Fibroblast of skin of left biceps (primary cell): ENCODE data around the gene HOXA6.

Source experiments
- DNase-seq, 2 experiments: peaks; one replicate each; pipeline ENCODE4 v3.0.0-alpha.2; 2013; ENCODE audit warnings: low read depth in 2 of 2

The HOXA6 gene

GRCh38 chr7:27139334-27140125, 8.0 kb downstream of the HOXA6 start:
- no peak for DNase-seq

- DNase-seq, result no peak
Observed at GRCh38 chr7:27138985-27139333, 8.6 kb downstream of the HOXA6 start.

DNA sequence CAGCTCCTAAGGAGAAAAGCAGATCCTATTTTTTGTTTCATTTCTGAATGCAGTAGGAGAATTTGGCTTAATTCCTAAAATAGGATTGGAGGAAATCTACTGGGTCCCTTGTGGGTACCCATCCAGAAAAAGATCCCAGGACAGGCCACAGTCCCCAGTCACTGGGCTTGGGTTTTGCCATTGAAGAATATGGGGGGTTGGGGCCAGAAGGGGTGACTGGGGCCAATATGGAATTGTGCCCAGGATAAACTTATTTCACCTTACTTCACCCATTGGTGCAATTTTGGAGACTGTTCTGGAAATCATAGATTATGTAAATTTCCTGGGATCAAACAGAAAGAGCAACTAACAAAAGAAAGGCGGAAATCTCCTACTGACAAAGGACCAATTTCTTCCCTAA, 9.1 kb downstream of the HOXA6 start:
- no peak for DNase-seq

GRCh38 chr7:27137640-27138315, 9.8 kb downstream of the HOXA6 start:
- no peak for DNase-seq

DNA sequence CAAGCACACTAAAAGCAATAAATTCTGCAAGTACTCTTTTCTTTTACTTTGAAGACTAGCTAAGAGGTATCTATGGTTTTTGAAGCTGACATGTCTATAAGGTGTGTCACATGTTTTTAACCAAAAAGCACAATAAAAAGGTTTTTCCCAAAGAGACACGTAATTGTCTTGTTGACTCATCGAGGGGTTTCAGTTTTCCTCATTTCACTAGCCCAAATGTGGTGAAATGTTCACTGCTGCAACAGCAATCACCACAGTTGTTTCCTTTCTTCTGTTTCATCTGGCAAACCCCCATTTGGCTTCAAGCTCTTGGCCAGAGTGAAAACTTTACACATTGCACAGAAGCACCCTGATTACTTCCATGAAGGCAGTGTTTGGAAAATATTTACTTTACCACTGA, 13.2 kb downstream of the HOXA6 start:
- peak in 1 of 2 experiments; percentile 68 for DNase-seq

GRCh38 chr7:27133409-27134231, 14.0 kb downstream of the HOXA6 start:
- no peak for DNase-seq

- DNase-seq, result no peak
Observed at GRCh38 chr7:27132978-27133377, 14.6 kb downstream of the HOXA6 start.

DNA sequence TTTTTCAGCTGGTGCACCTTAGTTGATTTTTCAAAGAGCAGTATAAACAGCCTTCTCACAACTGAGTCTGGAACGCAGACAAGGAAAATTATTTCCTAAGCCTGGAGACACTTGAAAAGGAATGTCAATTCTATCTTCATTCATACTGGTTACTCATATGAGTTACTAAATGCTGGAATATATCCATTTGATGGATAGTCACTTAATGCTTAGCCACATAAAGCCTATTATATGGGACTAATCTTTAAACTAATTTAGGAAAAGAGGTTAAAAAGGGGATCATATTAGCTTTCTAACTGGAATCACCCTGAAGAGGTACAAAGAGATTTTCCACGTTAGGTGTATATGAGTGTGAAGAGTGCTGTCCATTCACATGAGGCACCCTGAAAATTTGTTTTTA, 15.4 kb downstream of the HOXA6 start:
- DNase-seq, result no peak

- DNase-seq, result no peak
Observed at GRCh38 chr7:27131390-27131819, 16.2 kb downstream of the HOXA6 start.

DNA sequence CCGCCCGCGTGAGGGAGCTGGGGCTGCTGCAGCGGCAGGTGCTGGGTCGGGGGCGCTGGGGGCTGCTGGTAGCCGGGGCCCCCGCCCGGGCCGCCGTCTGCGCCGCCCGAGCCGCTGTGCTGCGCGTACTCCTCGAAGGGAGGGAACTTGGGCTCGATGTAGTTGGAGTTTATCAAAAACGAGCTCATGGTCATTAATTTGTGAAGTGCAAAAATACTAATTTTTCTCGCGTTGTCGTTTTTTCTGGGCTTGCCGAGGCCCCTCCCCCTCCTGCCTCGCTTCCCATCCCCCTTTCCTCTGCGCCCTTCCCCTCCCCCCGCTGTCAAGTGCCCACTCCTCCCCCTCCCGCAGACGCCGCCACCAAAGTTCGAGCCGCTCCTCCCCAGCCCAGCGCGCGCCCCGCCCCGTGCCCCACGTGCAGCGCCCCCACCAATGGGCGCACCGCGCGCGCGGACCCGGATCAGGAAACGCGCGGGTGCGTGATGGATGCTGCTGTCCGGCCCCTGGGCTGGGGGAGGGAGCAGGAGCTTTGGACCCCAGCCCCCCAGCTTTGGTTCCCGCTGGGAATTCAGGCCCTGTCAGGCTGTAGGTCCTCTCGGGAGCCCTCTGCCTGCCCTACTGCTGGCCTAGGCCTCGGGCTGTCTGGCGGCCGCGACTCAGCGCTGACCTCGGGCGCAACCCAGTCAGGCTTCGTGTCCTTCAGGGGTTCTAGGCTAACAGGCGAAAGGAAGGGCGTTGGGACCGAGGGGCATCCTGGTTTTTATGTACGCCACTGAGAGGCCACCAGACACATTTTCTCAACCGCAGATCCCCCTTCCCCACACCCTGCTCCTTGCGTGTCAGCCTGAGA, 16.8 kb downstream of the HOXA6 start, which contains the start of gene HOXA4:
Gene HOXA4 (minus strand): TSS at position 218 of the 850 bp plus-strand sequence. CDS start 24 bp downstream, at position 194.
- peak; percentile 68 to 72 for DNase-seq

GRCh38 chr7:27129729-27130539, 17.6 kb downstream of the HOXA6 start:
- no peak for DNase-seq

DNA sequence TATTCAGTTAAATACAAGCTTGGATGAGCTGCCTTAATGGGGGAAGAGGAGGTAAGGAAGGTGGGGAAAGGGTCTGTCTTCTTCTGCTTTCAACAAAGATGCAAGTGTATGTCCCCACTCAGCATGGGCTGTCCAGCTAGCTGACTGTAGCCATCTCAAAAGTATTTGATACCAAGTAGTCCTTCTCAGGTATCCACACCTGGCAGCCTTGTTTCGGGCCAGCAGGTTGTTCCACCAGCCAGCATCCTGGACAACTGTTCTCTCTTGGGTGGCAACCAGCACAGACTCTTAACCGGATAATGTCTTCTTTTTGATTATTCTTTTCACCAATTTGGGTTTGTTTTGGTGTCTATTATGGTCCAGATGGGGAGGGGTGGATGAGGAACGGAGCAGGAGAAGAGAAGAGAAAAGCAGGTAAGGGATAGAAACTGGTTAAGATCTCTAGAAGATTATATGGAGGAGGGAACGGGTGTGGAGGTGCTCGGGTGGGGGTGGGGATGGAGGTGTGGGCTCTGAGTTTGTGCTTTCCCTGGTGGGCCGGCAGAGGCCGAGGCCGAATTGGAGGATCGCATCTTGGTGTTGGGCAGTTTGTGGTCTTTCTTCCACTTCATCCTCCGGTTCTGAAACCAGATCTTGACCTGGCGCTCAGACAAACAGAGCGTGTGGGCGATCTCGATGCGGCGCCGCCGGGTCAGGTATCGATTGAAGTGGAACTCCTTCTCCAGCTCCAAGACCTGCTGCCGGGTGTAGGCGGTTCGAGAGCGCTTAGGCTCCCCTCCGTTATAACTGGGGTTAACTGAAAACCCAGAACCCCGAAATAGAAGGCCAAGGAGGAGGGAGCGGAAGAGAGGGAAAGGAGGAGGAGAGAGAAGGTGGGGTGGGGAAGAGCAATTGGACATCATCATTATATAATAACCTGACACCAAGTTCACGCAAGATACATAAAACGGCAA, 18.5 kb downstream of the HOXA6 start:
- DNase-seq, result no peak

DNA sequence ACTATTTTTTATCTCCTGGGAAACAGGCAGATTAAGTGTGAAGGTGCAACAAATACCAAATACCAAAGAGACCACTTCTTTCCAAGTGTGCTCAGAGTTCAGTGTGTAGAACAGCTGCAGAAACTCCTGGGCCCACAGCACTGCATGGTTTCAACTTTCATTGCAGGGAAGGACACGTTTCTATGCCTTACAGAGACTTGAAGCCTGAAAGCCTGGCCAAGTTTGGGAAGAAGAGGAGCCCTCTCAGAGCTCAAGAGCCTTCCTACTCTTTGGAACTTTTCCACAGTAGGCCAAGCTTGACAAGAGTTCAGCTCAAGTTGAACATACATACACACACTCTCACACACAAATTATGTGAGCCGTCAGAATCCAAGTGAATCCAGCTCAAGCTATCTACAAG, 19.5 kb downstream of the HOXA6 start:
- DNase-seq, result no peak

DNA sequence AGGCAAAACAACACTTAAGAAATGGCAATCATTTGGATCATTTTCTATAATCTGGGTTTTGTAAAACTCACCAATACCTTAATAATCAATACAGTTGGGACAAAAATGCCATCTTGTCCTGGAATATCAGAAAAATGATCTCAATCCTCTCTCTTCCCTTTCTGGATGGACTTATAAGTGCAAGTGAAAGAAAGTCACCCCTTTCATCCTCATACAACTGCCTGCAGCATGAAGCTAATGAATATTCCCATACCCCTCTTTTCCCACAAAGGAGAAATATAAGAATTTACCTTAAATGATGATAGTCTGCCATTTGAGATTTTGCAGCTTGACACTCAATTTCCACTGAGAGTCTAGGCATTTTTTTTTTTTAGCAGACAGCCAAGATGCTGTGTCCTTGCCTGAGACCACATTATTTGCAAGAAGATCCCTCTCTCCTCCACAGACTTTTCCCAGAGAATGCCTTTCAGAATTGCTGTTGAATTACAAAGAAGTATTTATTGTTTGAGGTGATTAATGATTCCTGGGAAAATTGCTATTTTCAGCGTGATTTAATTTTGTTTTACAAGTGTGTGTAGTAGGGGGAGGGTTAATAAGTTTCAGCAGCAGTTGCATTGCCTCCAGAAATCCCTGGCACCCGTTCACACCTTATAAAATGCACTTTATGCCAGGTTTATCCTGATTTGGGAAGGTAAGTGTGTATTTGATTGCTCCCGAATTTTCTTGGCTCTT, 20.8 kb downstream of the HOXA6 start:
- DNase-seq, result no peak

DNA sequence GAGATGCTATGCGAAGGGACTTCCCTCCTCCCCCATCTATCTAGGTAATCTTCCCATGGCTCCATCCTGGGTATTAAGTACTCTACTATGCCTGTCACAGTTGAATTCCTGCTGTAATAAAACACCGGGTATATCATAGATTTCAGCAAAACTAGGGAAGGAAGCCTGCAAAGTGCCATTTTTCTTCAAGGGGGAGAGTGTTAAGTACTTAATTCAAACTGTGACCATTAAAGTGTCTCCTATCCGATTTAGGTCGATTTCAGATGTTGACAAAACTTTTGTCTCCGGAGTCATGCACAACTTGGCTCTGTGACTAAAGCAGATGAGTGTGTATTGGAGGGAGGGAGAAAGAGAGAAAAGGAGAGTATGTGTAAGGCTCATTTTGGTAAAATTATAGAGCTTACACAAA, 21.6 kb downstream of the HOXA6 start:
- no peak for DNase-seq

- no peak for DNase-seq
Observed at GRCh38 chr7:27124902-27125689, 22.5 kb downstream of the HOXA6 start.

- DNase-seq, result no peak
Observed at GRCh38 chr7:27124096-27124901, 23.3 kb downstream of the HOXA6 start.
